NB4 (cell line): ENCODE results near the gene MINDY4.

ENCODE experiments used
- DNase-seq: peaks from one replicate; pipeline ENCODE4 v3.0.0; 2010; ENCODE audit warnings: low read depth
- H3K4me3 ChIP-seq: one replicate; pipeline ENCODE4 v1.5.1; 2011; ENCODE audit warnings: mild to moderate bottlenecking, low read depth, low read length, moderate library complexity
- MYC ChIP-seq: IDR thresholded peaks from 2 replicates; pipeline ENCODE4 v1.6.1; 2011; ENCODE audit warnings: low read depth, low read length
- POLR2A ChIP-seq: IDR thresholded peaks from 2 replicates; pipeline ENCODE4 v1.6.1; 2011; ENCODE audit warnings: mild to moderate bottlenecking; ENCODE audit not compliant: insufficient read length; ENCODE audit errors: extremely low read depth
- TF ChIP-seq, protein P1 (sequence below): IDR thresholded peaks from one replicate; pipeline ENCODE4 v1.5.1; 2012; ENCODE audit warnings: low read depth, low read length
- TF ChIP-seq, protein P2 (sequence below): IDR thresholded peaks from 2 replicates; pipeline ENCODE4 v1.6.1; 2011; ENCODE audit warnings: low read depth, low read length

MINDY4 gene

DNA sequence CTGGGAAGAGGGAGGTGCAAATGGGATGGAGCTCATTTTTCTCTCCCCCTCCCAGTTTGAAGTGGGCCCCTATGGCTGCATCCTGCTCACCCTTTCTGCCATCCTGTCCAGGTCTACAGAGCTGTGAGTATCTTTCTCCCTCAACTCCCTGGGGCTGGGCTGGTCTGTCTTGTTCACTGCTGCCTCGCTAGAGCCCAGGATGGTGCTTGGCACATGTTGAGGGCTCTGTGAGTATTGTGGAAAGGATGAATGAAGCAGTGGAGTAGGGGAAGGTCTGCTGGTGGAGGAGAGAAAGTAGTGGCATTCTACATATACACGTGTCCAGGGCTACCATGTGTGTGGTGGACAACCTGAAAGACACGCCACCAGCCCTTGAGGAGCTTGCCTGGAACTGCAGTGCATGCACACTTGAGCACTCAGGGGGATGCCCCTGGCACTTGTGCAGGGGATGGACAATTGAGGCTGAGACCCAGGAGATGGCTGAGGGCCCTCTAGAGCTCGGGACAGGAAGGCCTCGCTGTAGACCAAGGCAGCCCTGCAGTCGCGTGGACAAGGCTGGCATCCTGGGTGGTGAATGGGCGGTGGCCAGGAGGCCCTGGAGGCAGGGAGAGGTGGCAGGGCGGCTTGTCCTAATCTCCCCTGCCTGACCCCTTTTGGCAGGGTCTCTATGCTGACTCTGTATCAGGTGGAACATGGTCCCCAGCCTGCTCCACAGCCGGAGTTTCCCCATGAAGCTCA, 88.2 kb downstream of the MINDY4 start:
- H3K4me3 ChIP-seq: no peak overlapping the region
- TF ChIP-seq, protein P1, sequence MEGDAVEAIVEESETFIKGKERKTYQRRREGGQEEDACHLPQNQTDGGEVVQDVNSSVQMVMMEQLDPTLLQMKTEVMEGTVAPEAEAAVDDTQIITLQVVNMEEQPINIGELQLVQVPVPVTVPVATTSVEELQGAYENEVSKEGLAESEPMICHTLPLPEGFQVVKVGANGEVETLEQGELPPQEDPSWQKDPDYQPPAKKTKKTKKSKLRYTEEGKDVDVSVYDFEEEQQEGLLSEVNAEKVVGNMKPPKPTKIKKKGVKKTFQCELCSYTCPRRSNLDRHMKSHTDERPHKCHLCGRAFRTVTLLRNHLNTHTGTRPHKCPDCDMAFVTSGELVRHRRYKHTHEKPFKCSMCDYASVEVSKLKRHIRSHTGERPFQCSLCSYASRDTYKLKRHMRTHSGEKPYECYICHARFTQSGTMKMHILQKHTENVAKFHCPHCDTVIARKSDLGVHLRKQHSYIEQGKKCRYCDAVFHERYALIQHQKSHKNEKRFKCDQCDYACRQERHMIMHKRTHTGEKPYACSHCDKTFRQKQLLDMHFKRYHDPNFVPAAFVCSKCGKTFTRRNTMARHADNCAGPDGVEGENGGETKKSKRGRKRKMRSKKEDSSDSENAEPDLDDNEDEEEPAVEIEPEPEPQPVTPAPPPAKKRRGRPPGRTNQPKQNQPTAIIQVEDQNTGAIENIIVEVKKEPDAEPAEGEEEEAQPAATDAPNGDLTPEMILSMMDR: no peak
- TF ChIP-seq MYC (no peak), POLR2A (no peak)
- TF ChIP-seq, protein P2, sequence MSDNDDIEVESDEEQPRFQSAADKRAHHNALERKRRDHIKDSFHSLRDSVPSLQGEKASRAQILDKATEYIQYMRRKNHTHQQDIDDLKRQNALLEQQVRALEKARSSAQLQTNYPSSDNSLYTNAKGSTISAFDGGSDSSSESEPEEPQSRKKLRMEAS: no peak
- DNase-seq: no peak

DNA sequence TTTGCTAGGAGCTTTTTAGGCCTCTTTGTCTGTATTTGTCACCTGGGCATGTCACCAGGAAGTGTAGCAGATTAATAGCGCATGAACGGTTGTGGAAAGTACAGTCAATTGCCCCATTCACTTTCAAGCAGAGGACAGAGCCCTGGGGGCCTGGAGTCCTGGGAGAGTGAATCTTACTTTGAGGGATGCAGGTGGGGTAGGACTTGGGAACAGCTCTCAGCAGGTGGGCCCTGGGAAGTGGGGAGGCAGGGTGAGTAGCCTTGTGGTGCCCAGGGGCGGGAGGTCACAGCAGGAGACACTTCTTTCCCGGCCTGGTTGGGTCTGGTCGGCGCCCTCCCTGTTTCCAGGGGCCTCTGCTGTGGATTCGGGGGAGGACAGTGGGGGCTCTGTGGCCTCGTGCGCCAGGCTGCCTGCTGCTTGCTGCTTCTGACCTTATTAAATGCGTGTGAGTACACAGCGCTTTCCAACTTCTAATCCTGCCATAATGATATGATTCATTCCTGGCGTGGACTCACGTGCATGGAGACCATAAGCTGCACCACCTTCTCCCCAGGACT, 88.8 kb downstream of the MINDY4 start:
- no peak for DNase-seq
- TF ChIP-seq MYC (no peak), POLR2A (no peak)
- TF ChIP-seq, protein P2: no peak
- TF ChIP-seq, protein P1: no peak
- no peak overlapping the region for H3K4me3 ChIP-seq

DNA sequence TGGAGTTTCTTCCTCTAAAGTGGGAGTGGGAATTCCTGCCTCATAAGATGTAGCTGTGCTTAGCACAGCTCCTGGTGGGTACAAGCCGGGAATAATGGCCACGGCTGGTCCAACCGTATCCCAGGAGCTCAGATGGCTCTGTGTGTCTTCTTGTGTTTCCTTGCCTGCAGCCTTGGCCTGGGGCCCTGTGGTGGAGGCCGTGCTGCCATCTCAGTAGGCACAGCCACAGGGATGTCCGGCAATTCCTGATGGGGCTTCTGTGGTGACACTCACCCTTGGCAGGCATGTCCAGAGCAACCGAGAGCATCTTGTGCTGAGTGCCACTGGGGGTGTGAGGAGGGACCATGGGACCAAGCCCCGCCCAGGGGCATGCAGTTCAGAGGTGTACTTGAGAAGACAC, 90.4 kb downstream of the MINDY4 start:
- H3K4me3 ChIP-seq: no peak overlapping the region
- no peak for TF ChIP-seq MYC
- TF ChIP-seq, protein P1: no peak
- no peak for TF ChIP-seq POLR2A
- TF ChIP-seq, protein P2: no peak
- DNase-seq: no peak

GRCh38 chr7:30862995-30863705, 91.9 kb downstream of the MINDY4 start:
- no peak for TF ChIP-seq POLR2A
- TF ChIP-seq, protein P1: no peak
- TF ChIP-seq MYC: no peak
- TF ChIP-seq, protein P2: no peak
- H3K4me3 ChIP-seq: no peak overlapping the region
- no peak for DNase-seq

DNA sequence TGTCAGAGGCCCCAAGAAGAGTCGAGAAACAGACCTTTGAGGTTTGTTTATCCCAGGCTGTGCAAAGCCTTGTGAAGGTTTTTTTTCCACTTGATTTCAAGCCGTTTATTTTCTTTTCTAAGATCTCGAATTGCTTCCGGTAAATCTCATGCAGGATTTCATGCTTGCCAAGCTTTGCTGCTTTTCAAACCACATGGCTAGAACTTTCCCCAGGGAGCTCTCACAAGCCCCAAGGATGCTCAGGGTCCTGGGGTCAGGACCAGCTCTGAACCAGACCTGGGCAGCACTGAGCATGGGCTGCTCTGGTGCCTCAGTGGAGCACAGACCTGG, 92.5 kb downstream of the MINDY4 start:
- TF ChIP-seq MYC (no peak), POLR2A (no peak)
- TF ChIP-seq, protein P2: no peak
- TF ChIP-seq, protein P1: no peak
- no peak overlapping the region for H3K4me3 ChIP-seq
- no peak for DNase-seq
